Endothelial cell of umbilical vein (primary cell): ENCODE data around the gene SLC28A1. TPM values are rescaled to one million over a fixed set of nuclear protein-coding genes. Genes with fewer than 3 reads are reported as not detected.

Source experiments
- BruUV-seq: library from RNA; stranded (reverse); fragments of 400-500 nt; replicated peaks from 2 replicates; lab custom pipeline; 2021; lab: Mats Ljungman, UMichigan
- CTCF ChIA-PET: fragments of 300-600, 350-600 bp; sonication (Branson Sonifier 250); formaldehyde crosslinking; loops from one replicate; lab custom pipeline; 2021; ENCODE audit warnings: antibody characterized with exemption, inconsistent platforms; lab: Charles Lee
- POLR2A ChIA-PET: fragments of 300-600, 350-600 bp; sonication (Branson Sonifier 250); formaldehyde crosslinking; loops from one replicate; lab custom pipeline; 2021; ENCODE audit warnings: antibody characterized with exemption, inconsistent platforms; lab: Charles Lee
- DNase-seq: peaks from one replicate; pipeline ENCODE4 v3.0.0-alpha.2; 2011; ENCODE audit warnings: low read depth, low spot score
- FAIRE-seq: peaks from 2 replicates; lab custom pipeline; 2011; peaks lifted over from hg19 to GRCh38; lab: Jason Lieb, UNC
- H2AFZ ChIP-seq: 2 replicates; pipeline ENCODE4 v1.6.0; 2012; ENCODE audit warnings: low read depth, low read length, control low read depth, inconsistent platforms
- H3K27ac ChIP-seq: 2 replicates; pipeline ENCODE4 v1.5.1; 2011; ENCODE audit warnings: low read depth, mild to moderate bottlenecking, control low read depth, low read length, moderate library complexity; ENCODE audit not compliant: insufficient read depth
- H3K27me3 ChIP-seq, 2 experiments: 2 replicates each; pipeline versions ENCODE4 v1.6.0 to v1.6.1; 2011; ENCODE audit warnings: low read length in 2 of 2, mixed read lengths in 1 of 2; ENCODE audit not compliant: control insufficient read depth in 2 of 2, insufficient read depth in 2 of 2
- H3K36me3 ChIP-seq, 2 experiments: 2 replicates in 1 of 2; 3 replicates in 1 of 2; pipeline ENCODE4 v1.5.1; 2011; ENCODE audit warnings: low read length in 2 of 2, mild to moderate bottlenecking in 1 of 2, moderate library complexity in 1 of 2; ENCODE audit not compliant: control insufficient read depth in 2 of 2, insufficient read depth in 2 of 2; ENCODE audit errors: extremely low read depth in 1 of 2
- H3K4me1 ChIP-seq: 3 replicates; pipeline ENCODE4 v1.5.1; 2011; ENCODE audit warnings: mild to moderate bottlenecking, low read length; ENCODE audit not compliant: control insufficient read depth, insufficient read depth; ENCODE audit errors: extremely low read depth
- H3K4me2 ChIP-seq: 2 replicates; pipeline ENCODE4 v1.6.1; 2011; ENCODE audit warnings: low read length, control low read depth, mixed read lengths; ENCODE audit not compliant: insufficient read depth
- H3K4me3 ChIP-seq, 3 experiments: fragments of 200-600 bp in 1 of 3; sonication (generic), shearing (Covaris generic) in 1 of 3; replicated peaks in 1 of 3; 2 replicates each; pipeline ENCODE4 v1.5.1; 2011 to 2016; ENCODE audit warnings: control low read depth in 3 of 3, low read length in 3 of 3, mild to moderate bottlenecking in 2 of 3, inconsistent platforms in 1 of 3, low read depth in 1 of 3, moderate library complexity in 1 of 3; ENCODE audit not compliant: insufficient read depth in 1 of 3
- H3K79me2 ChIP-seq: 2 replicates; pipeline ENCODE4 v1.6.0; 2012; ENCODE audit warnings: low read length, inconsistent platforms; ENCODE audit not compliant: control insufficient read depth, insufficient read depth
- H3K9ac ChIP-seq: replicated peaks from 2 replicates; pipeline ENCODE3; 2011; ENCODE audit warnings: low read length, control low read depth; ENCODE audit not compliant: insufficient read depth; ENCODE audit errors: extremely low read depth
- H3K9me1 ChIP-seq: replicated peaks from 3 replicates; pipeline ENCODE4 v1.6.0; 2011; ENCODE audit warnings: mild to moderate bottlenecking, low read length; ENCODE audit not compliant: control insufficient read depth, insufficient read depth; ENCODE audit errors: extremely low read depth
- H3K9me3 ChIP-seq: replicated peaks from 2 replicates; pipeline ENCODE4 v1.5.1; 2012; ENCODE audit warnings: low read length, inconsistent platforms; ENCODE audit not compliant: control insufficient read depth, insufficient read depth
- H4K20me1 ChIP-seq: replicated peaks from 2 replicates; pipeline ENCODE3; 2011; ENCODE audit warnings: mild to moderate bottlenecking, low read length; ENCODE audit not compliant: control insufficient read depth, insufficient read depth; ENCODE audit errors: extremely low read depth
- EZH2 ChIP-seq: IDR thresholded peaks from 2 replicates; pipeline ENCODE4 v1.6.1; 2012; ENCODE audit warnings: borderline replicate concordance, low read depth, mild to moderate bottlenecking, moderate library complexity, low read length, inconsistent platforms; ENCODE audit not compliant: severe bottlenecking
- FOS ChIP-seq: IDR thresholded peaks from 2 replicates; pipeline ENCODE4 v1.6.1; 2011; ENCODE audit warnings: mild to moderate bottlenecking, low read length, moderate library complexity, borderline replicate concordance; ENCODE audit not compliant: insufficient read depth
- GATA2 ChIP-seq: IDR thresholded peaks from 2 replicates; pipeline ENCODE4 v1.7.0; 2011; ENCODE audit warnings: low read depth, mild to moderate bottlenecking, moderate library complexity, mixed read lengths, low read length; ENCODE audit not compliant: insufficient read length, insufficient read depth
- MYC ChIP-seq: IDR thresholded peaks from one replicate; pipeline ENCODE4 v1.6.1; 2011; ENCODE audit warnings: mild to moderate bottlenecking, low read depth, low read length
- POLR2A ChIP-seq: IDR thresholded peaks from 2 replicates; pipeline ENCODE4 v1.6.1; 2012; ENCODE audit warnings: low read depth, mild to moderate bottlenecking, control low read depth, low read length
- POLR2AphosphoS5 ChIP-seq: IDR thresholded peaks from 2 replicates; pipeline ENCODE4 v1.6.1; 2012; ENCODE audit warnings: low read depth, mild to moderate bottlenecking, control low read depth, low read length, moderate library complexity; ENCODE audit not compliant: insufficient read depth
- dilution Hi-C: fragments of 300-500 bp; cut with MboI; formaldehyde crosslinking; loops from one replicate; pipeline ENCODE4 v1.15.0; 2019; ENCODE audit warnings: low sequenced_read_pairs; ENCODE audit not compliant: extremely low pct_ligation_motif_present
- intact Hi-C: fragments of 100-400 bp; cut with micrococcal nuclease; formaldehyde crosslinking; loops from one replicate; pipeline ENCODE4 v1.10.0; 2022
- polyA plus RNA-seq, 4 experiments: library from polyadenylated mRNA; depleted of rRNA in 3 of 4; stranded (reverse) in 3 of 4; unstranded in 1 of 4; fragments of >200 nt; gene quantifications; 2 replicates each; pipeline versions ENCODE4 v1.2.1 to v1.2.3, GENCODE V29; 2011 to 2012; ENCODE audit warnings: missing spikeins in 1 of 4
- total RNA-seq: library from RNA; stranded (reverse); gene quantifications from 2 replicates; pipeline ENCODE4 v1.2.3, GENCODE V29; 2021
- TF ChIP-seq, protein P1 (sequence below), 2 donors: IDR thresholded peaks; 1 replicate in 1 of 2; 2 replicates in 1 of 2; pipeline ENCODE4 v1.5.1; 2011; ENCODE audit warnings: low read length in 2 of 2, mild to moderate bottlenecking in 2 of 2, moderate library complexity in 2 of 2, control low read depth in 1 of 2, inconsistent platforms in 1 of 2, low read depth in 1 of 2; ENCODE audit not compliant: insufficient read depth in 1 of 2; ENCODE audit errors: extremely low read depth in 1 of 2
- TF ChIP-seq, protein P2 (sequence below): IDR thresholded peaks from 2 replicates; pipeline ENCODE4 v1.6.1; 2011; ENCODE audit not compliant: insufficient read depth, insufficient read length

The SLC28A1 gene
- total and polyA plus RNA-seq, 2 donors (not counting 3 experiments of a cell fraction or from before 2014, with no cell fraction given) = not detected

DNA sequence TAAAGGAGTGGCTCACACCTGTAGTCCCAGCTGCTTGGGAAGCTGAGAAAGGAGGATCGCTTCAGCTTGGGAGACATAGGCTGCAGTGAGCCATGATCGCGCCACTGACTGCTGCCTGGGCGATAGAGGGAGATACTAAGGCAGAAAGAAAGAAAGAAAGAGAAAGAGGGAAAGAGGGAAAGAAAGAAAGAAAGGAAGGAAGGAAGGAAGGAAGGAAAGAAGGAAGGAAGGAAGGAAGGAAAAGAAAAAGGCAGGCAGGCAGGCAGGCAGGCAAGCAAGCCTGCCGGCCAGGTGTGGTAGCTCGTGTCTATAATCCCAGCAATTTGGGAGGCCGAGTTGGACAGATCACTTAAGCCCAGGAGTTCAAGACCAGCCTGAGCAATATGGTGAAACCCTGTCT is 15.3 kb downstream of the SLC28A1 start:
- ChIA-PET POLR2A (interaction anchor here (0.6 to 0.7 kb wide), 2 partner anchors 88 to 94 kb away, joined by 3 to 4 read pairs; no protein-coding TSS in a partner anchor), CTCF (interaction anchor here (1.2 kb wide), 1 partner anchor 22 kb away, joined by 3 read pairs; no protein-coding TSS in a partner anchor)
- Histone ChIP-seq H3K36me3 (no peaks in the 10 kb centered on the region), H3K27ac (no peak overlapping the region), H4K20me1 (no peaks in the 10 kb centered on the region), H3K4me3 (no peak overlapping the region), H3K79me2 (no peaks in the 10 kb centered on the region), H3K4me1 (no peaks in the 10 kb centered on the region), H3K4me2 (no peak overlapping the region), H3K27me3 (peaks cover 4 to 6% of the 10 kb centered on the region in 2 experiments), H3K9me3 (no peaks in the 10 kb centered on the region), H2AFZ (no peak overlapping the region), H3K9ac (no peak overlapping the region), H3K9me1 (no peaks in the 10 kb centered on the region)
- intact Hi-C loops (no loop called here), dilution Hi-C loops (no loop called here)
- no TSS peak for BruUV-seq
- TF ChIP-seq GATA2 (no peak), EZH2 (no peak), POLR2AphosphoS5 (no peak), FOS (no peak), MYC (no peak), POLR2A (no peak)
- TF ChIP-seq, protein P1, sequence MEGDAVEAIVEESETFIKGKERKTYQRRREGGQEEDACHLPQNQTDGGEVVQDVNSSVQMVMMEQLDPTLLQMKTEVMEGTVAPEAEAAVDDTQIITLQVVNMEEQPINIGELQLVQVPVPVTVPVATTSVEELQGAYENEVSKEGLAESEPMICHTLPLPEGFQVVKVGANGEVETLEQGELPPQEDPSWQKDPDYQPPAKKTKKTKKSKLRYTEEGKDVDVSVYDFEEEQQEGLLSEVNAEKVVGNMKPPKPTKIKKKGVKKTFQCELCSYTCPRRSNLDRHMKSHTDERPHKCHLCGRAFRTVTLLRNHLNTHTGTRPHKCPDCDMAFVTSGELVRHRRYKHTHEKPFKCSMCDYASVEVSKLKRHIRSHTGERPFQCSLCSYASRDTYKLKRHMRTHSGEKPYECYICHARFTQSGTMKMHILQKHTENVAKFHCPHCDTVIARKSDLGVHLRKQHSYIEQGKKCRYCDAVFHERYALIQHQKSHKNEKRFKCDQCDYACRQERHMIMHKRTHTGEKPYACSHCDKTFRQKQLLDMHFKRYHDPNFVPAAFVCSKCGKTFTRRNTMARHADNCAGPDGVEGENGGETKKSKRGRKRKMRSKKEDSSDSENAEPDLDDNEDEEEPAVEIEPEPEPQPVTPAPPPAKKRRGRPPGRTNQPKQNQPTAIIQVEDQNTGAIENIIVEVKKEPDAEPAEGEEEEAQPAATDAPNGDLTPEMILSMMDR (IDR thresholded peaks at IDR 0.05; ENCODE audit: extremely low read depth in 1 of 2, insufficient read depth in 1 of 2, low read depth in 1 of 2, low read length in 2 of 2) = no peak
- TF ChIP-seq, protein P2, sequence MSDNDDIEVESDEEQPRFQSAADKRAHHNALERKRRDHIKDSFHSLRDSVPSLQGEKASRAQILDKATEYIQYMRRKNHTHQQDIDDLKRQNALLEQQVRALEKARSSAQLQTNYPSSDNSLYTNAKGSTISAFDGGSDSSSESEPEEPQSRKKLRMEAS = no peak
- no peak for DNase-seq
- no peak for FAIRE-seq
